Amygdala (tissue), 56 donors: ENCODE results near the gene SHC2.
A peak's percentile ranks its signal among the peaks of the same experiment; 100 is the strongest.
"Not testable (repeated sequence)": the region's sequence is repeated elsewhere in the genome, so short reads cannot be mapped to it uniquely, and the experiment has no call there.

ENCODE experiments used
- DNase-seq, 56 donors: peaks; one replicate each; lab custom pipeline; 2025; lab: John Stamatoyannopoulos, UW

Gene SHC2

GRCh38 chr19:397941-398706 lies 62.7 kb downstream of the SHC2 start:
- no peak for DNase-seq

GRCh38 chr19:397321-397720 lies 63.5 kb downstream of the SHC2 start:
- DNase-seq: no peak

- DNase-seq: no peak
Measured at GRCh38 chr19:395467-395866, 65.4 kb downstream of the SHC2 start.

GRCh38 chr19:394857-395256 lies 66.0 kb downstream of the SHC2 start:
- not testable (repeated sequence) for DNase-seq

GRCh38 chr19:393560-393959 lies 67.3 kb downstream of the SHC2 start:
- DNase-seq: not testable (repeated sequence)

GRCh38 chr19:392375-392970 lies 68.4 kb downstream of the SHC2 start:
- DNase-seq: no peak

- no peak for DNase-seq
Measured at GRCh38 chr19:391726-392374, 69.0 kb downstream of the SHC2 start.

GRCh38 chr19:391207-391557 lies 69.7 kb downstream of the SHC2 start:
- no peak for DNase-seq

- DNase-seq: no peak
Measured at GRCh38 chr19:390386-391206, 70.2 kb downstream of the SHC2 start.

GRCh38 chr19:389935-390289 lies 70.9 kb downstream of the SHC2 start:
- no peak for DNase-seq

- DNase-seq: no peak
Measured at GRCh38 chr19:389255-389934, 71.4 kb downstream of the SHC2 start.

- DNase-seq: no peak
Measured at GRCh38 chr19:388691-389090, 72.1 kb downstream of the SHC2 start.

GRCh38 chr19:387777-388176 lies 73.1 kb downstream of the SHC2 start:
- no peak for DNase-seq

GRCh38 chr19:386632-387301 lies 74.1 kb downstream of the SHC2 start:
- DNase-seq: not testable (repeated sequence)

- not testable (repeated sequence) for DNase-seq
Measured at GRCh38 chr19:386189-386588, 74.6 kb downstream of the SHC2 start.

- DNase-seq: no peak
Measured at GRCh38 chr19:384799-385169, 76.0 kb downstream of the SHC2 start.

GRCh38 chr19:383922-384798 lies 76.7 kb downstream of the SHC2 start:
- peak in 13 of 56 donors; percentile 11 to 53 (median 22) for DNase-seq

GRCh38 chr19:383040-383439 lies 77.8 kb downstream of the SHC2 start:
- DNase-seq: no peak

GRCh38 chr19:382578-382977 lies 78.3 kb downstream of the SHC2 start:
- DNase-seq: not testable (repeated sequence)
